CD4-positive, alpha-beta T cell treated with Interleukin-17A for 1 hour (primary cell): Measurements from ENCODE around the gene CELA2B.
"Not testable (repeated sequence)": the region's sequence is repeated elsewhere in the genome, so short reads cannot be mapped to it uniquely, and the experiment has no call there.

Source experiments
- DNase-seq: peaks from one replicate; pipeline ENCODE4 v3.0.0-alpha.2; 2020

CELA2B gene

GRCh38 chr1:15445390-15446122 is 30.3 kb upstream of the CELA2B start:
- no peak for DNase-seq

GRCh38 chr1:15446212-15446611 is 29.7 kb upstream of the CELA2B start:
- DNase-seq: no peak

GRCh38 chr1:15448877-15449462 is 26.9 kb upstream of the CELA2B start:
- DNase-seq: no peak

- DNase-seq: no peak
Measured at GRCh38 chr1:15449567-15449966, 26.3 kb upstream of the CELA2B start.

GRCh38 chr1:15451014-15451722 is 24.7 kb upstream of the CELA2B start:
- no peak for DNase-seq

GRCh38 chr1:15452216-15452615 is 23.7 kb upstream of the CELA2B start:
- DNase-seq: no peak

GRCh38 chr1:15452866-15453571 is 22.9 kb upstream of the CELA2B start:
- DNase-seq: no peak

GRCh38 chr1:15453734-15454133 is 22.2 kb upstream of the CELA2B start:
- no peak for DNase-seq

- no peak for DNase-seq
Measured at GRCh38 chr1:15454256-15454655, 21.6 kb upstream of the CELA2B start.

GRCh38 chr1:15455522-15455921 is 20.4 kb upstream of the CELA2B start:
- DNase-seq: no peak

- no peak for DNase-seq
Measured at GRCh38 chr1:15456313-15456954, 19.5 kb upstream of the CELA2B start, which contains the start of gene CELA2A. CELA2A (plus strand) TSS chr1:15456732; CDS start chr1:15456754, 22 bp downstream.

GRCh38 chr1:15457585-15457984 is 18.3 kb upstream of the CELA2B start:
- no peak for DNase-seq

- not testable (repeated sequence) for DNase-seq
Measured at GRCh38 chr1:15458388-15458787, 17.5 kb upstream of the CELA2B start.

GRCh38 chr1:15459771-15460707 is 15.9 kb upstream of the CELA2B start:
- DNase-seq: no peak

- no peak for DNase-seq
Measured at GRCh38 chr1:15460708-15461095, 15.2 kb upstream of the CELA2B start.

GRCh38 chr1:15463064-15463800 is 12.7 kb upstream of the CELA2B start:
- not testable (repeated sequence) for DNase-seq

- not testable (repeated sequence) for DNase-seq
Measured at GRCh38 chr1:15463926-15464322, 12.0 kb upstream of the CELA2B start.

- no peak for DNase-seq
Measured at GRCh38 chr1:15465674-15466073, 10.2 kb upstream of the CELA2B start.

GRCh38 chr1:15466955-15467625 is 8.8 kb upstream of the CELA2B start:
- not testable (repeated sequence) for DNase-seq

GRCh38 chr1:15468145-15468544 is 7.8 kb upstream of the CELA2B start:
- no peak for DNase-seq
